Measurements from ENCODE around the gene FAM83D. TPM values are rescaled to one million over a fixed set of nuclear protein-coding genes. Genes with fewer than 3 reads are reported as not detected.

FAM83D gene
- total RNA-seq, 4 donors from 2014 or later = 93.9 to 311 (median 211) TPM

GRCh38 chr20:38917657-38918056 lies 8.6 kb upstream of the FAM83D start:
- H3K4me1 ChIP-seq = no peaks in the 10 kb centered on the region
- intact Hi-C loops (cut with DNase I) = no loop called here
- H3K27ac ChIP-seq (replicated peaks in 1 of 4) = no peak overlapping the region
- peaks cover 0 to 49% (median 1%) of the 10 kb centered on the region in 4 donors for H3K36me3 ChIP-seq
- no peak overlapping the region for H3K4me3 ChIP-seq
- no peaks in the 10 kb centered on the region for H3K9me3 ChIP-seq
- TF ChIP-seq POLR2A (IDR thresholded peaks at IDR 0.05; ENCODE audit: low read depth) (no peak), EP300 (IDR thresholded peaks at IDR 0.05) (no peak), POLR2AphosphoS5 (IDR thresholded peaks at IDR 0.05) (no peak), CTCF (IDR thresholded peaks at IDR 0.05) (no peak)
- WGBS = 94% methylated on average over 4 of the region's 4 CpGs
- H3K27me3 ChIP-seq = peaks cover 0 to 48% (median 2%) of the 10 kb centered on the region in 4 donors
- no peak for DNase-seq (ENCODE audit: extremely low spot score)

GRCh38 chr20:38918172-38918571 lies 8.0 kb upstream of the FAM83D start:
- Histone ChIP-seq H3K27me3 (peaks cover 0 to 45% (median 2%) of the 10 kb centered on the region in 4 donors), H3K27ac (replicated peaks in 1 of 4) (no peak overlapping the region), H3K9me3 (no peaks in the 10 kb centered on the region), H3K36me3 (peaks cover 0 to 44% (median 1%) of the 10 kb centered on the region in 4 donors), H3K4me3 (no peak overlapping the region), H3K4me1 (no peaks in the 10 kb centered on the region)
- TF ChIP-seq POLR2AphosphoS5 (IDR thresholded peaks at IDR 0.05) (no peak), POLR2A (IDR thresholded peaks at IDR 0.05; ENCODE audit: low read depth) (no peak), EP300 (IDR thresholded peaks at IDR 0.05) (no peak), CTCF (IDR thresholded peaks at IDR 0.05) (no peak)
- DNase-seq (ENCODE audit: extremely low spot score) = no peak
- intact Hi-C loops (cut with DNase I) = no loop called here
- WGBS = 96% methylated on average over 19 of the region's 19 CpGs

- no peaks in the 10 kb centered on the region for H3K4me1 ChIP-seq
- H3K4me3 ChIP-seq = no peak overlapping the region
- intact Hi-C loops (cut with DNase I) = loop anchor here (10.0 kb wide), 1 partner anchor 165 kb away; no protein-coding TSS in a partner anchor
- WGBS = 67% methylated on average over 7 of the region's 7 CpGs
- H3K27me3 ChIP-seq = peaks cover 0 to 38% (median 0%) of the 10 kb centered on the region in 4 donors
- H3K9me3 ChIP-seq = no peaks in the 10 kb centered on the region
- H3K36me3 ChIP-seq = peaks cover 0 to 40% (median 1%) of the 10 kb centered on the region in 4 donors
- TF ChIP-seq EP300 (IDR thresholded peaks at IDR 0.05) (no peak), POLR2AphosphoS5 (IDR thresholded peaks at IDR 0.05) (no peak), CTCF (IDR thresholded peaks at IDR 0.05) (no peak), POLR2A (IDR thresholded peaks at IDR 0.05; ENCODE audit: low read depth) (no peak)
- no peak overlapping the region for H3K27ac ChIP-seq (replicated peaks in 1 of 4)
- no peak for DNase-seq (ENCODE audit: extremely low spot score)
Observed at GRCh38 chr20:38919683-38920082, 6.5 kb upstream of the FAM83D start.

GRCh38 chr20:38920411-38920810 lies 5.8 kb upstream of the FAM83D start:
- intact Hi-C loops (cut with DNase I) = loop anchor here (10.0 kb wide), 1 partner anchor 164 kb away; no protein-coding TSS in a partner anchor
- DNase-seq (ENCODE audit: extremely low spot score) = no peak
- H3K4me3 ChIP-seq = no peak overlapping the region
- no peak for TF ChIP-seq CTCF (IDR thresholded peaks at IDR 0.05)
- TF ChIP-seq EP300 (IDR thresholded peaks at IDR 0.05) = no peak
- no peak for TF ChIP-seq POLR2A (IDR thresholded peaks at IDR 0.05; ENCODE audit: low read depth)
- no peak for TF ChIP-seq POLR2AphosphoS5 (IDR thresholded peaks at IDR 0.05)
- no peaks in the 10 kb centered on the region for H3K9me3 ChIP-seq
- no peaks in the 10 kb centered on the region for H3K4me1 ChIP-seq
- WGBS = 82% methylated on average over 3 of the region's 3 CpGs
- H3K27me3 ChIP-seq = peaks cover 0 to 38% (median 0%) of the 10 kb centered on the region in 4 donors
- no peak overlapping the region for H3K27ac ChIP-seq (replicated peaks in 1 of 4)
- H3K36me3 ChIP-seq = peaks cover 0 to 38% (median 1%) of the 10 kb centered on the region in 4 donors

GRCh38 chr20:38920851-38921250 lies 5.4 kb upstream of the FAM83D start:
- Histone ChIP-seq H3K9me3 (no peaks in the 10 kb centered on the region), H3K4me1 (peaks cover 0 to 3% (median 2%) of the 10 kb centered on the region in 4 donors), H3K36me3 (peaks cover 0 to 34% (median 1%) of the 10 kb centered on the region in 4 donors), H3K4me3 (no peak overlapping the region), H3K27ac (replicated peaks in 1 of 4) (no peak overlapping the region), H3K27me3 (peaks cover 0 to 38% (median 0%) of the 10 kb centered on the region in 4 donors)
- no peak for DNase-seq (ENCODE audit: extremely low spot score)
- intact Hi-C loops (cut with DNase I) = loop anchor here (10.0 kb wide), 1 partner anchor 164 kb away; no protein-coding TSS in a partner anchor
- 83% methylated on average over 9 of the region's 9 CpGs for WGBS
- TF ChIP-seq POLR2AphosphoS5 (IDR thresholded peaks at IDR 0.05) = no peak
- no peak for TF ChIP-seq EP300 (IDR thresholded peaks at IDR 0.05)
- TF ChIP-seq POLR2A (IDR thresholded peaks at IDR 0.05; ENCODE audit: low read depth) = no peak
- TF ChIP-seq CTCF (IDR thresholded peaks at IDR 0.05) = no peak

All from esophagus muscularis mucosa (tissue), 4 donors.